ENCODE measurements around the gene BFSP2. TPM values are rescaled to one million over a fixed set of nuclear protein-coding genes. Genes with fewer than 3 reads are reported as not detected.

Gene BFSP2
- total RNA-seq, 4 donors from 2014 or later: not detected

DNA sequence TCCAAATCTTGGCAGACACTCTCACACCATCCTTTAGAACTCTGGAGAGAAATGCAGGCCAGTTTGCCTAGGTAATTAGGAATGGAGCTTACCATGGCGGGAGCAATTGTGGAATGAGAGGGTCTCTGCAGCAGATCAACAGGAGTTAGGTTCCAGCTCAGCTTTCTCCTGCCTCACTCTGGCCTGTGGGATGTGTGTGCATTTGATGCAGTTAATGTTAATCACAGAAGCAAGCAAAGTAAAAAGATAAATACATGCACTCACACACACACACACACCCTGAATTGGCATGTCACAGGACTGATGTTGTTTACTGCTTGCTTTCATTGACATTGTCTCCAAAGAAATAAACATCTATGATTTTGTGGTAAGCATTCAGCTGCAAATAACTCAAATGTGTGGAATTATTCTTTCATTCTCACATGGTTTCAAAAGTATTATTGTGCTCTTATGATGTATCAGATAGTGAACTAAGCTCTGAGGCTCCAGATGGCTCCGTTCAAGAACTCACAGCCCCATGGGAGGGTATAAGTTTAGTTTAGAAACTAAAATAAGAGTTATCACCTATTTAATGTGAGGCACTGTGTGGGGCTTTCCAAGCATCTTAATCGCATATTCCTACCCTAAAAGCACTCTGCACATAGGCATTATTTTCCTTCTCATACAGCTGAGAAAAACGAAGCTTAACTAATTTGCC, 31.3 kb upstream of the BFSP2 start:
- no peaks in the 10 kb centered on the region for H3K36me3 ChIP-seq
- WGBS, 2 donors (ENCODE audit: low coverage in 1 of 2): 19 to 63% methylated on average over 3 of the region's 4 CpGs
- no peak for ATAC-seq
- TF ChIP-seq EP300 (IDR thresholded peaks at IDR 0.05) (no peak), POLR2A (IDR thresholded peaks at IDR 0.05) (no peak), POLR2AphosphoS5 (IDR thresholded peaks at IDR 0.05) (no peak)
- TF ChIP-seq, protein P1, sequence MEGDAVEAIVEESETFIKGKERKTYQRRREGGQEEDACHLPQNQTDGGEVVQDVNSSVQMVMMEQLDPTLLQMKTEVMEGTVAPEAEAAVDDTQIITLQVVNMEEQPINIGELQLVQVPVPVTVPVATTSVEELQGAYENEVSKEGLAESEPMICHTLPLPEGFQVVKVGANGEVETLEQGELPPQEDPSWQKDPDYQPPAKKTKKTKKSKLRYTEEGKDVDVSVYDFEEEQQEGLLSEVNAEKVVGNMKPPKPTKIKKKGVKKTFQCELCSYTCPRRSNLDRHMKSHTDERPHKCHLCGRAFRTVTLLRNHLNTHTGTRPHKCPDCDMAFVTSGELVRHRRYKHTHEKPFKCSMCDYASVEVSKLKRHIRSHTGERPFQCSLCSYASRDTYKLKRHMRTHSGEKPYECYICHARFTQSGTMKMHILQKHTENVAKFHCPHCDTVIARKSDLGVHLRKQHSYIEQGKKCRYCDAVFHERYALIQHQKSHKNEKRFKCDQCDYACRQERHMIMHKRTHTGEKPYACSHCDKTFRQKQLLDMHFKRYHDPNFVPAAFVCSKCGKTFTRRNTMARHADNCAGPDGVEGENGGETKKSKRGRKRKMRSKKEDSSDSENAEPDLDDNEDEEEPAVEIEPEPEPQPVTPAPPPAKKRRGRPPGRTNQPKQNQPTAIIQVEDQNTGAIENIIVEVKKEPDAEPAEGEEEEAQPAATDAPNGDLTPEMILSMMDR (IDR thresholded peaks at IDR 0.05): no peak
- H3K4me3 ChIP-seq: no peak overlapping the region
- H3K9me3 ChIP-seq: no peaks in the 10 kb centered on the region
- no peak overlapping the region for H3K27ac ChIP-seq
- no peaks in the 10 kb centered on the region for H3K27me3 ChIP-seq
- no peaks in the 10 kb centered on the region for H3K4me1 ChIP-seq

DNA sequence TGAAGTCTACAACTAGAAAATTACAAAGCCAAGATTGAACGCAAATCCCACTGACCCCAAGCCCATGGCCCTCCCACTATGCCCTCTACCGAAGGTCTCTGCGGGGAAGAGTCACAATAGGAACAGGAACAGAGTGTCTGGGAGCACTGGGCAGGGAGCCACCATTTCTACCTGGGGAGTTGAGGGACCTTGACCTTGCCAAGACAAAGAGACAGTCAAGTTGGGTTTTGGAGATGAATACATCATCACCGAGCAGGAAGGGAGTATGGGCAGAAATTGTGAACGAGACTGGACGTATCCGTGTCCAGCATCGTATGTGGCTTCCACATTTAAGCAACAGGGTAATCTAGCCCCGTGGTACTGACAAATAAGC, 30.8 kb upstream of the BFSP2 start:
- Histone ChIP-seq H3K9me3 (no peaks in the 10 kb centered on the region), H3K36me3 (no peaks in the 10 kb centered on the region), H3K4me3 (no peak overlapping the region), H3K4me1 (no peaks in the 10 kb centered on the region), H3K27ac (no peak overlapping the region), H3K27me3 (no peaks in the 10 kb centered on the region)
- WGBS, 2 donors (ENCODE audit: low coverage in 1 of 2): 60 to 83% methylated on average over 2 to 9 of the region's 9 CpGs
- TF ChIP-seq EP300 (IDR thresholded peaks at IDR 0.05): no peak
- no peak for TF ChIP-seq POLR2AphosphoS5 (IDR thresholded peaks at IDR 0.05)
- TF ChIP-seq, protein P1 (IDR thresholded peaks at IDR 0.05): no peak
- TF ChIP-seq POLR2A (IDR thresholded peaks at IDR 0.05): no peak
- ATAC-seq: no peak

DNA sequence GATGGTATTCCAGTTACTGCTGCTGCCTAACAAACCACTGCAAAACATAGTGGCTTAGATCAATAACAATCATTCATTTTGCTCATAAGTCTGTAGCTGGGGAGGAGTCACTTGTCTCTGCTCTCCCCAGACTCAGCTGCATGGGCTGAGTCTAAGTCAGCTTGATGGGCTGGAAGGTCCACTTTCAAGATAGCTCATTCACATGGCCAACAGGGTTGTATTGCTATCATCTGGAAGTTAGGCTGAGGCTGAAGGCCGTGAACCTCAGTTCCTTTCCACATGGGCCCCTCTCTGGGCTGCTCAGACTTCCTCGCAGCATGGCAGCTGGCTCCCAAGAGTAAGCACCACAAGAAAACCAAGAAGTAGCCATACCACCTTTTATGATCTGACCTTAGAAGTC, 28.7 kb upstream of the BFSP2 start:
- no peak overlapping the region for H3K27ac ChIP-seq
- no peaks in the 10 kb centered on the region for H3K36me3 ChIP-seq
- H3K9me3 ChIP-seq: no peaks in the 10 kb centered on the region
- no CpG with 5 or more reads among the region's 2 CpGs for WGBS, 2 donors (ENCODE audit: low coverage in 1 of 2)
- no peaks in the 10 kb centered on the region for H3K4me1 ChIP-seq
- H3K4me3 ChIP-seq: no peak overlapping the region
- no peak for TF ChIP-seq POLR2AphosphoS5 (IDR thresholded peaks at IDR 0.05)
- TF ChIP-seq, protein P1 (IDR thresholded peaks at IDR 0.05): no peak
- no peak for TF ChIP-seq EP300 (IDR thresholded peaks at IDR 0.05)
- no peak for TF ChIP-seq POLR2A (IDR thresholded peaks at IDR 0.05)
- H3K27me3 ChIP-seq: no peaks in the 10 kb centered on the region
- ATAC-seq: no peak

DNA sequence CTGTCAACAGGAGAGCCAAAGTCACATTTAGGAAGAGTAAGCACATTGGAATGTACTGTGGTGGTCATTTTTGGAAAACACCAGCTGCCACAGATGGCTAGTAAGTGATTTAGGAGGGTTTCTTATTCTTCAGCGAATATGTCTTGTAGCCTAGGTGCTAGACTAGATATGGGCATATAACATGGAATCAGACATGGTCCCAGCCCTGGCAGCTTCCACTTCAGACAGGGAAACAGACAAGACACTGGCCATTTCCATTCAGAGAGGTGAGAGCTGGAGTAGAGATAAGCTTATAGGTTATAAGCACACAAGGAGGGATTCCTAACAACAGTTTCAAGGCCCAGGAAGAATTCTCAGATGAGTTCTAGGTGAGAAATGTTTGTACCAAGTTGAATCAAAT, 28.2 kb upstream of the BFSP2 start:
- no peak overlapping the region for H3K27ac ChIP-seq
- no peaks in the 10 kb centered on the region for H3K36me3 ChIP-seq
- H3K9me3 ChIP-seq: no peaks in the 10 kb centered on the region
- 80 to 93% methylated on average over 1 of the region's 1 CpG for WGBS, 2 donors (ENCODE audit: low coverage in 1 of 2)
- H3K27me3 ChIP-seq: no peaks in the 10 kb centered on the region
- no peak for ATAC-seq
- H3K4me1 ChIP-seq: no peaks in the 10 kb centered on the region
- TF ChIP-seq POLR2AphosphoS5 (IDR thresholded peaks at IDR 0.05) (no peak), EP300 (IDR thresholded peaks at IDR 0.05) (no peak), POLR2A (IDR thresholded peaks at IDR 0.05) (no peak)
- TF ChIP-seq, protein P1 (IDR thresholded peaks at IDR 0.05): no peak
- no peak overlapping the region for H3K4me3 ChIP-seq

DNA sequence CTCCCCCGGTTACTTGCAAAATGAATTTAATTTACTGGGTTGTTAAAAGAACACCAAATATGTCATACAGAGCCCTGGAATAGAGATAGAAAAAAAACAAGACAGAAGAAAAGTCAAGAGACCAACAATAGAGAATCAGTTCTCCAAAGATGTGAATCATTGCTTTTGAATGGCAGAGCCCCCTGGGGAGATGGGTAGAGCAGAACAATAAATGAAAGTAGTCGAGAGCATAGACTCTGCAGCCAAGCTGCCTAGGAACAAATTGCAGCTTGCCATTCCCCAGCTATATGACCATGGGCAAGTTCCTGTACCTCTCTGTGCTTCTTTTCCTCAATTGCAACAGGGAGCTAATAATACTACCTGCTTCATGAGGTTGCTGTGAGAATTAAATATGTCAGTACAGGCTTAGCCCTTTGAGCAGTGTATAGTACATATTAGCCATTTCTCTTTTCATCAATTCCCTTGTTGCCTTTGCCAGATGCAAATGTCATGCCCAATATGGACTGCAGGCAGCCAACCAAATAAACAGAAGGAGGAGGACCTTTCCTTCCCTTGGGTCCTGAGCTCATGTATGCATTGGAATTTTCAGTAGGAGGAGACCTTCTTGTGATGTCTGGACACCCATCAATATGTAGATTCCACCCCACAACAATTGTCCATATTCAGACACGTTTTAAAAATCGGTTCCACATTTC, 25.0 kb upstream of the BFSP2 start:
- Histone ChIP-seq H3K4me1 (no peaks in the 10 kb centered on the region), H3K9me3 (no peaks in the 10 kb centered on the region), H3K27ac (no peak overlapping the region), H3K36me3 (peaks cover 0 to under 1% of the 10 kb centered on the region in 2 donors), H3K4me3 (no peak overlapping the region), H3K27me3 (no peaks in the 10 kb centered on the region)
- TF ChIP-seq, protein P1 (IDR thresholded peaks at IDR 0.05): no peak
- no peak for TF ChIP-seq POLR2AphosphoS5 (IDR thresholded peaks at IDR 0.05)
- TF ChIP-seq EP300 (IDR thresholded peaks at IDR 0.05): no peak
- no peak for TF ChIP-seq POLR2A (IDR thresholded peaks at IDR 0.05)
- WGBS, 2 donors (ENCODE audit: low coverage in 1 of 2): 70 to 80% methylated on average over 2 to 4 of the region's 4 CpGs
- no peak for ATAC-seq
